OCI-LY3 (cell line): ENCODE data around the gene VKORC1.

ENCODE experiments used
- H2AFZ ChIP-seq: fragments of 200-600, 300-600 bp; shearing (Covaris generic); 2 replicates; pipeline ENCODE4 v1.6.0; 2014; ENCODE audit warnings: antibody characterized with exemption, low read depth, low read length
- H3K27ac ChIP-seq: fragments of 200-600, 300-600 bp; sonication (generic); 2 replicates; pipeline ENCODE4 v1.5.1; 2014; ENCODE audit warnings: mild to moderate bottlenecking, low read length, moderate library complexity, mixed read lengths
- H3K27me3 ChIP-seq: fragments of 200-600, 300-600 bp; sonication (generic); 2 replicates; pipeline ENCODE4 v1.6.1; 2014; ENCODE audit warnings: low read depth, low read length, mixed read lengths
- H3K36me3 ChIP-seq: fragments of 200-600, 300-600 bp; sonication (generic); replicated peaks from 2 replicates; pipeline ENCODE3; 2014; ENCODE audit warnings: low read depth, low read length, mixed read lengths
- H3K4me1 ChIP-seq: fragments of 300-600, 200-600 bp; sonication (generic); 2 replicates; pipeline ENCODE4 v1.6.1; 2014; ENCODE audit warnings: low read length, mixed read lengths
- H3K4me2 ChIP-seq: fragments of 200-600, 300-600 bp; sonication (generic); 2 replicates; pipeline ENCODE4 v1.6.1; 2014; ENCODE audit warnings: low read length, mixed read lengths
- H3K4me3 ChIP-seq: fragments of 300-600, 200-600 bp; sonication (generic); 2 replicates; pipeline ENCODE4 v1.5.1; 2014; ENCODE audit warnings: antibody characterized with exemption, mild to moderate bottlenecking, low read length, moderate library complexity
- H3K79me2 ChIP-seq: fragments of 300-600, 200-600 bp; shearing (Covaris generic); 2 replicates; pipeline ENCODE4 v1.6.1; 2014; ENCODE audit warnings: mild to moderate bottlenecking, low read length, mixed read lengths
- H3K9ac ChIP-seq: fragments of 300-600, 200-600 bp; shearing (Covaris generic); 2 replicates; pipeline ENCODE4 v1.6.0; 2014; ENCODE audit warnings: mild to moderate bottlenecking, low read length, moderate library complexity
- H3K9me3 ChIP-seq: fragments of 200-600, 300-600 bp; shearing (Covaris generic); 2 replicates; pipeline ENCODE4 v1.6.1; 2014; ENCODE audit warnings: low read length, mixed read lengths; ENCODE audit not compliant: insufficient read depth
- H4K20me1 ChIP-seq: fragments of 200-600, 300-600 bp; sonication (generic); 2 replicates; pipeline ENCODE4 v1.6.1; 2016; ENCODE audit warnings: low read length, mixed read lengths; ENCODE audit not compliant: insufficient read depth
- EZH2phosphoT487 ChIP-seq: fragments of 200-600 bp; shearing (Covaris generic); IDR thresholded peaks from 2 replicates; pipeline ENCODE4 v1.6.1; 2018; ENCODE audit warnings: antibody characterized with exemption, mixed run types, low read depth
- TF ChIP-seq, protein P1 (sequence below): fragments of 200-600, 300-600 bp; sonication (generic); IDR thresholded peaks from 2 replicates; pipeline ENCODE4 v1.5.1; 2014; ENCODE audit warnings: antibody characterized with exemption, low read length, low read depth

VKORC1 gene

DNA sequence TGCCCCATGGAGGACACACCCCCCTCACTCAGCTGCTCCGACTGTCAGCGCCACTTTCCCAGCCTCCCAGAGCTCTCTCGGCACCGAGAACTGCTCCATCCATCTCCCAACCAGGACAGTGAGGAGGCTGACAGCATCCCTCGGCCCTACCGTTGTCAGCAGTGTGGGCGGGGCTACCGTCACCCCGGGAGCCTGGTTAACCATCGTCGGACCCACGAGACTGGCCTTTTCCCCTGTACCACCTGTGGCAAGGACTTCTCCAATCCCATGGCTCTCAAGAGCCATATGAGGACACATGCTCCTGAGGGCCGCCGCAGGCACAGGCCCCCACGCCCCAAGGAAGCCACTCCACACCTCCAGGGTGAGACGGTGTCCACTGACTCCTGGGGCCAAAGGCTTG lies 18.3 kb downstream of the VKORC1 start:
- H3K27me3 ChIP-seq, result no peaks in the 10 kb centered on the region
- peaks cover 16% of the 10 kb centered on the region for H3K4me1 ChIP-seq
- no peak overlapping the region for H2AFZ ChIP-seq
- H3K4me3 ChIP-seq, result no peak overlapping the region
- peaks cover 30% of the 10 kb centered on the region for H3K36me3 ChIP-seq
- no peak overlapping the region for H3K9ac ChIP-seq
- H3K79me2 ChIP-seq, result peaks cover 52% of the 10 kb centered on the region
- H4K20me1 ChIP-seq, result 0 out of 2 replicates have a peak, but pooled peaks cover 3% of the 10 kb centered on the region
- TF ChIP-seq, protein P1, sequence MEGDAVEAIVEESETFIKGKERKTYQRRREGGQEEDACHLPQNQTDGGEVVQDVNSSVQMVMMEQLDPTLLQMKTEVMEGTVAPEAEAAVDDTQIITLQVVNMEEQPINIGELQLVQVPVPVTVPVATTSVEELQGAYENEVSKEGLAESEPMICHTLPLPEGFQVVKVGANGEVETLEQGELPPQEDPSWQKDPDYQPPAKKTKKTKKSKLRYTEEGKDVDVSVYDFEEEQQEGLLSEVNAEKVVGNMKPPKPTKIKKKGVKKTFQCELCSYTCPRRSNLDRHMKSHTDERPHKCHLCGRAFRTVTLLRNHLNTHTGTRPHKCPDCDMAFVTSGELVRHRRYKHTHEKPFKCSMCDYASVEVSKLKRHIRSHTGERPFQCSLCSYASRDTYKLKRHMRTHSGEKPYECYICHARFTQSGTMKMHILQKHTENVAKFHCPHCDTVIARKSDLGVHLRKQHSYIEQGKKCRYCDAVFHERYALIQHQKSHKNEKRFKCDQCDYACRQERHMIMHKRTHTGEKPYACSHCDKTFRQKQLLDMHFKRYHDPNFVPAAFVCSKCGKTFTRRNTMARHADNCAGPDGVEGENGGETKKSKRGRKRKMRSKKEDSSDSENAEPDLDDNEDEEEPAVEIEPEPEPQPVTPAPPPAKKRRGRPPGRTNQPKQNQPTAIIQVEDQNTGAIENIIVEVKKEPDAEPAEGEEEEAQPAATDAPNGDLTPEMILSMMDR, result no peak
- no peak for TF ChIP-seq EZH2phosphoT487
- no peaks in the 10 kb centered on the region for H3K9me3 ChIP-seq
- no peak overlapping the region for H3K27ac ChIP-seq
- H3K4me2 ChIP-seq, result no peak overlapping the region

DNA sequence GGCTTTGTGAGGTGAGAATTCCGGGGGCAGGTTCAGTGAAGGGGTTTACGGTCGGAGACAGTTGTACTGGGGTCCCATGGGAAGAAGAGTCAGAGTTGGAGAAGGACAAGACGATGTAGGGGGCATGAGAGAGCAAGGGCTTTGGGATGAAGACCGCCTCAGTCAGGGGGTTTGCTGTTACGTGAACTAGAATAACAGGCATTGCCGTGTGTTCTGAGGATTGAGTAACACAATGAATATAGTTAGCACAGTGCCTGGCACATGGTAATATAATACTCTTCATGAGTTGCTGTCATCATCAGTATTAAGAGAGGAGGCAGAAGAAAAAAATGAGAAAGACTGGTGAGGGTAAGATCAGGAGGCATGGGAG lies 19.8 kb downstream of the VKORC1 start:
- Histone ChIP-seq H3K4me2 (peak overlapping the region; percentile 81), H4K20me1 (0 out of 2 replicates have a peak, but pooled peaks cover 3% of the 10 kb centered on the region), H3K9ac (peak overlapping the region; percentile 89), H2AFZ (peak overlapping the region; percentile 37; the same call in 1 of the 2 replicates), H3K27me3 (no peaks in the 10 kb centered on the region), H3K36me3 (peaks cover 18% of the 10 kb centered on the region), H3K79me2 (peaks cover 61% of the 10 kb centered on the region), H3K9me3 (no peaks in the 10 kb centered on the region), H3K27ac (peak overlapping the region; percentile 71), H3K4me1 (peaks cover 16% of the 10 kb centered on the region), H3K4me3 (peak overlapping the region; percentile 99)
- TF ChIP-seq EZH2phosphoT487, result no peak
- TF ChIP-seq, protein P1, result no peak

DNA sequence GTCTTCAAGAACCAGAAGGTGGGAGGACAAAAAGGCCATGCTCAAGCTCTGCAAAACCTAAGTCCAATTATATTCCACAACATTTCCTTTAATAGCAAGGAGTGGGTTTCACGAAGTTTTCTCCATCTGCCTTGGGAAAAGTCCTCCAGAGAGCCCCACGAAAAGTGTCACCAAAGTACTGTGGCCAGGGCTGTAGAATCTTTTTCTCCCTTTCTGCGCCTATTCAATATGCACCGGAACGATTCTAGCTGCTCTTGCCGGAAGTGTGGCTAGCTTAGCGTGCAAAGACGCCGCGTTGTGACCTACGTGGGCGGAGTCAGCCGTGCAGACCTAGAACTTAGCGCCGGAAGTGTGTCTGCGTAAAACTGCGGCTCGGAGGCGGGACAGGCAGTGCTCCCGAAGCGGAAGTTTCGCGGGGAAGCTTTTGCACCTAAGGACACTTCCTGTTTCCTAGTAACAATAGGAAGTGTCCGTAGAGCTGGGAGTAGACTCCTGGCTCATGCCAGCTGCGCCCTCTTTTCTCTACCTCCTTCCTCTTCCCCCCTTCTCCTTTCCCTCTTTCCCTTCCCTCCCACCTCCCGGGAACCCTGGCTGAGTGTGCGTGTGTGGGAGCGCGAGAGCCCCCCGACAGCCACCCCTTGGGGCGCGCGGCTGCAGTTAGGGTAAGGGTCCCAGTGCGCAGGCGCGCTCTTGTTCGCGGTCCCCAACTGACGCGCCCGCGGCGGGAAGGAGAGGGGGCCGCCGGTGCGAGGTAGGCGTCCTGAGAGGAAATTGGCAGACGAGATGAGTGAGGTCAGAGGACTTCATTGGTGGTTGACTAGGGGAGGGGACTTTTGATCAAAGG lies 20.4 kb downstream of the VKORC1 start, which contains the start of the genes ZNF646 and ZNF668:
TSS of gene ZNF646 (plus strand) at position 453 of the 844 bp plus-strand sequence. CDS start 1,903 bp downstream, outside the sequence.
TSS of gene ZNF668 (minus strand) at position 271 of the 844 bp plus-strand sequence. CDS start 9,781 bp downstream, outside the sequence.
- Histone ChIP-seq H3K4me2 (peak within 1 kb of the TSS; percentile 98), H3K9me3 (no peaks in the 10 kb centered on the region), H3K27me3 (no peaks in the 10 kb centered on the region), H3K4me1 (peaks cover 16% of the 10 kb centered on the region), H3K79me2 (peaks cover 65% of the 10 kb centered on the region), H3K27ac (peak within 1 kb of the TSS; percentile 83), H3K9ac (peak within 1 kb of the TSS; percentile 96), H4K20me1 (0 out of 2 replicates have a peak, but pooled peaks cover 3% of the 10 kb centered on the region), H3K36me3 (peaks cover 17% of the 10 kb centered on the region), H3K4me3 (peak within 1 kb of the TSS; percentile 99), H2AFZ (peak within 1 kb of the TSS; percentile 82)
- TF ChIP-seq EZH2phosphoT487, result no peak
- TF ChIP-seq, protein P1, result no peak

DNA sequence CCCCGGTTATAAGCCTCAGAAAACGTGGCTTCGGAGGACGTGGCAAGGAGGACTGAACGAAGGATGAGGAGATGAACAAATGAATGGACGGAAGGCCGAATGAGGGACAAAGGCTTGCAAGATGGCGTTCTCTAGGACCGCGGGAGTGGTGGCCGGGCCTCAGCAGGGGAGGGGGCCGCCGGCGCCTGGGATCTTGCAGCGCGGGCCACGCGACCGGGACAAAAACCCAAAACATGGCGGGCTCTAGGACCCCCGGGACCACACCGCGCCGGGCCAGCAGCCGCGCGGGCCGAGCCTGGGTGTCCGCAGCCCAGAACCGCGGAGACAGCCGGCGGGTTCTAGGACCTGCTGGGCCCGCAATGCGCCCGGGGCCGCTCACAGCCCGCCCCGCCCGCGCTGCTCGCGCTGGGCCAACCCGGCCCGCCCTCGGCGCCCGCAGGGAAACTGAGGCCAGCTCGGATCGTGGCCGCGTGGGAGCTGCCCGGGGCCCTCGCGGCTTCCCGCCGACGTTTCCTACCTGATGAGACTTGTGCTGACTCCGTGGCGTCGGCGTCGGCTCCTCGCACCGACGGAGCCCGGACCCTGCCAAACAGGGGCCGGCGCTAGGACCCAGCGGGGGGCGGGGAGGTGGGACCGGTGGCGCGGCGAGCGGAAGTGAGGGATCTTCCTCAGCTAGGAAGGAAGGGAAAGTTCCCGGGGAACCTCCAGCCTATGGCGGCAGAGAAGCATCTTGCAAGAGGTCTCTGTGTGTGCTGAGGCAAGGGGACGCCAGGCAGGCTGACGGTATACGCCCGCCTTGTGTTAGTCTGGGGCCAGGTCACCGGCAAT lies 21.2 kb downstream of the VKORC1 start:
- Histone ChIP-seq H2AFZ (peak overlapping the region; percentile 82), H4K20me1 (no peaks in the 10 kb centered on the region), H3K27ac (peak overlapping the region; percentile 83), H3K9me3 (no peaks in the 10 kb centered on the region), H3K4me3 (peak overlapping the region; percentile 99), H3K79me2 (peaks cover 71% of the 10 kb centered on the region), H3K9ac (peak overlapping the region; percentile 96), H3K4me1 (peaks cover 16% of the 10 kb centered on the region), H3K4me2 (peak overlapping the region; percentile 98), H3K27me3 (no peaks in the 10 kb centered on the region), H3K36me3 (peaks cover 12% of the 10 kb centered on the region)
- TF ChIP-seq, protein P1, result no peak
- no peak for TF ChIP-seq EZH2phosphoT487
